OCI-LY7 (cell line): ENCODE data around the gene TMCC2. TPM values are rescaled to one million over a fixed set of nuclear protein-coding genes. Genes with fewer than 3 reads are reported as not detected.
A peak's percentile ranks its signal among the peaks of the same experiment; 100 is the strongest.

Experiments used
- BruUV-seq: library from RNA; stranded (reverse); fragments of 400-500 nt; replicated peaks from 2 replicates; lab custom pipeline; 2021; lab: Mats Ljungman, UMichigan
- CTCF ChIA-PET: fragments of 300-600 bp; sonication (Branson Sonifier 250); formaldehyde crosslinking; loops from one replicate; lab custom pipeline; 2022; ENCODE audit warnings: antibody characterized with exemption; ENCODE audit not compliant: unreplicated experiment; lab: Charles Lee
- POLR2A ChIA-PET: fragments of 300-600 bp; sonication (Branson Sonifier 250); formaldehyde crosslinking; loops from one replicate; lab custom pipeline; 2022; ENCODE audit warnings: antibody characterized with exemption; lab: Charles Lee
- DNase-seq: peaks from one replicate; pipeline ENCODE4 v3.0.0-alpha.2; 2015; ENCODE audit warnings: low spot score
- H2AFZ ChIP-seq: fragments of 200-600 bp; sonication (generic), shearing (Covaris generic); 2 replicates; pipeline ENCODE4 v1.6.1; 2014; ENCODE audit warnings: mild to moderate bottlenecking, antibody characterized with exemption, low read length, moderate library complexity
- H3K27ac ChIP-seq: fragments of 200-600 bp; sonication (generic); 2 replicates; pipeline ENCODE4 v1.5.1; 2014; ENCODE audit warnings: mixed run types, low read depth, mild to moderate bottlenecking, moderate library complexity, low read length, inconsistent platforms; ENCODE audit not compliant: poor library complexity, severe bottlenecking
- H3K36me3 ChIP-seq: fragments of 200-600 bp; sonication (generic); 2 replicates; pipeline ENCODE4 v1.6.1; 2014; ENCODE audit warnings: mild to moderate bottlenecking, antibody characterized with exemption, low read length, moderate library complexity, mixed read lengths; ENCODE audit not compliant: insufficient read depth
- H3K4me1 ChIP-seq: fragments of 200-600 bp; sonication (generic); 2 replicates; pipeline ENCODE4 v1.5.1; 2014; ENCODE audit warnings: mild to moderate bottlenecking, low read length; ENCODE audit not compliant: insufficient read depth, poor library complexity, severe bottlenecking
- H3K4me2 ChIP-seq: fragments of 200-600 bp; sonication (generic); 2 replicates; pipeline ENCODE4 v1.6.1; 2014; ENCODE audit warnings: mild to moderate bottlenecking, low read length
- H3K4me3 ChIP-seq: fragments of 200-600 bp; sonication (generic); 2 replicates; pipeline ENCODE4 v1.5.1; 2014; ENCODE audit warnings: mild to moderate bottlenecking, low read depth, low read length; ENCODE audit not compliant: poor library complexity, severe bottlenecking
- H3K79me2 ChIP-seq: fragments of 200-600 bp; sonication (generic); 2 replicates; pipeline ENCODE4 v1.6.1; 2016; ENCODE audit warnings: low read depth, mild to moderate bottlenecking, low read length, moderate library complexity, mixed read lengths; ENCODE audit not compliant: insufficient read depth
- H3K9me2 ChIP-seq: fragments of 200-600 bp; sonication (generic); 2 replicates; pipeline ENCODE4 v1.6.1; 2016; ENCODE audit warnings: mild to moderate bottlenecking, low read length, mixed read lengths; ENCODE audit not compliant: insufficient read depth
- H3K9me3 ChIP-seq: fragments of 200-600 bp; sonication (generic); 2 replicates; pipeline ENCODE4 v1.6.1; 2014; ENCODE audit warnings: mild to moderate bottlenecking, mixed run types, low read length, mixed read lengths
- H4K20me1 ChIP-seq: fragments of 200-600 bp; sonication (generic); 2 replicates; pipeline ENCODE4 v1.6.1; 2014; ENCODE audit warnings: mild to moderate bottlenecking, antibody characterized with exemption, low read length, moderate library complexity, mixed read lengths; ENCODE audit not compliant: insufficient read depth
- CTCF ChIP-seq: fragments of 200-600 bp; sonication (generic); conservative IDR thresholded peaks from 2 replicates; pipeline ENCODE4 v1.5.1; 2014; ENCODE audit warnings: mild to moderate bottlenecking, antibody characterized with exemption, low read length, moderate library complexity, mixed read lengths
- EZH2phosphoT487 ChIP-seq: fragments of 200-600 bp; sonication (generic); IDR thresholded peaks from 2 replicates; pipeline ENCODE4 v1.6.1; 2018; ENCODE audit warnings: low read depth, borderline replicate concordance, mild to moderate bottlenecking, mixed run types, antibody characterized with exemption, low read length, moderate library complexity, mixed read lengths
- intact Hi-C: fragments of 100-400 bp; cut with micrococcal nuclease; formaldehyde crosslinking; loops from one replicate; pipeline ENCODE4 v1.10.0; 2022; ENCODE audit not compliant: unreplicated experiment
- total RNA-seq, 2 experiments: library from RNA; depleted of rRNA in 1 of 2; stranded (reverse); fragments of >200 nt in 1 of 2; shearing (Covaris generic) in 1 of 2; gene quantifications; 2 replicates each; pipeline ENCODE4 v1.2.3, GENCODE V29; 2014 to 2022

Gene TMCC2
- total RNA-seq, 2 experiments from 2014 or later, result 5.2 to 7.8 TPM

DNA sequence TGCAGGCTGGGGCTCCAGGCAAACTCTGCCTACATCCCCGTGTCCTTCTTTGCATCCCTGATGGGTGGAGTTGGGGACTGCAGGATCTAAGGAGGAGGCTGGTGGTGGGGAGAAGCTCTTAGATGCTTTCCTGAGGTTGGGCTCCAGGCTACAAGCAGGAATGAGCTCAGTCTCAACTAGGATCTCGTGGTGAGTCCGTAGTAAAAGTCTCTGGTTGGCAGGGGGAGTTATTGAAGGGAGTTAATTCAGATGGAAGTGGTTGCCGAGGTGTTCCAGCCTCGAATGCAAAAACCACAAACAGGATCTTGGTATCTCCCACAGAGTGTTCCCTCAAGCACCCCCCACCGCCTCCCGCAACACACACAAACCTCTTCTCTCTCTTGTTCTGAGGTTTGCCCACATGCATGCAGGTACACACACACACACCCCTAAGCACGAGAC is 35.0 kb downstream of the TMCC2 start:
- ChIA-PET POLR2A (no interaction called here), CTCF (no interaction called here)
- Histone ChIP-seq H3K79me2 (no peaks in the 10 kb centered on the region), H3K27ac (no peak overlapping the region), H2AFZ (no peak overlapping the region), H4K20me1 (no peaks in the 10 kb centered on the region), H3K4me3 (no peak overlapping the region), H3K9me3 (no peaks in the 10 kb centered on the region), H3K4me1 (peaks cover 40% of the 10 kb centered on the region), H3K4me2 (no peak overlapping the region), H3K9me2 (no peaks in the 10 kb centered on the region), H3K36me3 (no peaks in the 10 kb centered on the region)
- intact Hi-C loops, result no loop called here
- TF ChIP-seq CTCF, result no peak
- no peak for TF ChIP-seq EZH2phosphoT487
- DNase-seq, result no peak
- no TSS peak for BruUV-seq

- no peak overlapping the region for H3K4me3 ChIP-seq
- peaks cover 32% of the 10 kb centered on the region for H3K4me1 ChIP-seq
- ChIA-PET CTCF (no interaction called here), POLR2A (no interaction called here)
- no peak overlapping the region for H2AFZ ChIP-seq
- BruUV-seq, result no TSS peak
- DNase-seq, result no peak
- no peak overlapping the region for H3K4me2 ChIP-seq
- H4K20me1 ChIP-seq, result no peaks in the 10 kb centered on the region
- intact Hi-C loops, result no loop called here
- no peak overlapping the region for H3K27ac ChIP-seq
- no peaks in the 10 kb centered on the region for H3K9me2 ChIP-seq
- TF ChIP-seq CTCF (no peak), EZH2phosphoT487 (no peak)
- H3K36me3 ChIP-seq, result no peaks in the 10 kb centered on the region
- H3K9me3 ChIP-seq, result no peaks in the 10 kb centered on the region
- H3K79me2 ChIP-seq, result no peaks in the 10 kb centered on the region
Measured at GRCh38 chr1:205263580-205264190, 35.9 kb downstream of the TMCC2 start.

DNA sequence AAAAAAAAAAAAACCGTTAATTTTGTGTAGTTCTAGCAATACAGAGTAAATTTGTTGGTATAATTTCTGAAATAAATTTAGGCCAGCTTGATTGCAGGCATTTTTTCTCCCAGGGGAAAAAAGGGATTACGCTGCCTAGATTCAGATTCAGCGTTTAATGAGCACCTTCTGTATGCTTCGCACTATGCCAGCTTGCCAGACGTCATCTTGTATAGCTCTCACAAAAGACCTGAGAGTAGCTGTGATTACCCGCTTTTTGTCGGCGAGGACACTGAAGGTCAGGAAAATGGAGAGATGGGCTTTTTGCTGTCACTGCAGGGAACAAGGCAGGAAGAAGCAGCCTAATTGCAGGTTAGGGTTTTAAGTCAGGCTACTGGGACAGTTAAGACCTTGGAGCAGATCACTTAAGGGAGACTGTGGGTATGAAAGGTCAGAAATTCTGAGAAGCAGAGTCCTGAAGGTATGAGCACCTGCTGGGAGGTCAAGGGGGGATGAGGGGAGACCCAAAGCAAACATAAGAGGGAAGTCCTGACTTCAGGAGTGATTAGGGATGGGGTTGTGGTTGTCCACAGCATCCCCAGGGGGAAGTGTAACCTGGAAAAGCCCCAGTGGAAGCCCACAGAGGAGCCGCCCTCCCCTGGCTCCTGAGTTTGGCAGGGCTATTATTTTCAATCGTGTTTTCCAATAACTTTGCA is 39.0 kb downstream of the TMCC2 start:
- peaks cover 17% of the 10 kb centered on the region for H3K4me1 ChIP-seq
- H3K9me3 ChIP-seq, result no peaks in the 10 kb centered on the region
- ChIA-PET CTCF (no interaction called here), POLR2A (no interaction called here)
- no TSS peak for BruUV-seq
- H3K27ac ChIP-seq, result no peak overlapping the region
- H2AFZ ChIP-seq, result 0 out of 2 replicates have a peak overlapping the region, but pooled peaks have one; percentile 5
- no peak overlapping the region for H3K4me2 ChIP-seq
- no peaks in the 10 kb centered on the region for H3K9me2 ChIP-seq
- H3K36me3 ChIP-seq, result no peaks in the 10 kb centered on the region
- no peak for TF ChIP-seq EZH2phosphoT487
- no peak for TF ChIP-seq CTCF
- no peak overlapping the region for H3K4me3 ChIP-seq
- DNase-seq, result no peak
- no peaks in the 10 kb centered on the region for H3K79me2 ChIP-seq
- intact Hi-C loops, result no loop called here
- no peaks in the 10 kb centered on the region for H4K20me1 ChIP-seq
